ENCODE results near the gene TP53.

TP53 gene

GRCh38 chr17:7636163-7636562, 51.1 kb downstream of the TP53 start:
- DNase-seq (ENCODE audit: low read depth in 1 of 2, low spot score in 1 of 2): no peak
- H3K27me3 ChIP-seq (ENCODE audit: insufficient read depth, poor library complexity, severe bottlenecking): no peaks in the 10 kb centered on the region
- H3K27ac ChIP-seq (replicated peaks): no peak overlapping the region
- H3K4me3 ChIP-seq (replicated peaks; ENCODE audit: insufficient read depth, low read length): no peak overlapping the region
- TF ChIP-seq GABPA (IDR thresholded peaks at IDR 0.05; ENCODE audit: low read depth) (no peak), SPI1 (IDR thresholded peaks at IDR 0.05; ENCODE audit: borderline replicate concordance, low read depth) (no peak), POLR2AphosphoS5 (IDR thresholded peaks at IDR 0.05; ENCODE audit: low read depth) (no peak), REST (IDR thresholded peaks at IDR 0.05; ENCODE audit: insufficient replicate concordance, low read depth) (no peak), CTCF (IDR thresholded peaks at IDR 0.05; ENCODE audit: insufficient read depth, low read length) (no peak)

GRCh38 chr17:7634384-7634783, 52.9 kb downstream of the TP53 start:
- Histone ChIP-seq H3K4me3 (replicated peaks; ENCODE audit: insufficient read depth, low read length) (no peak overlapping the region), H3K27ac (replicated peaks) (no peak overlapping the region), H3K27me3 (ENCODE audit: insufficient read depth, poor library complexity, severe bottlenecking) (no peaks in the 10 kb centered on the region)
- TF ChIP-seq SPI1 (IDR thresholded peaks at IDR 0.05; ENCODE audit: borderline replicate concordance, low read depth) (no peak), CTCF (IDR thresholded peaks at IDR 0.05; ENCODE audit: insufficient read depth, low read length) (no peak), POLR2AphosphoS5 (IDR thresholded peaks at IDR 0.05; ENCODE audit: low read depth) (no peak), GABPA (IDR thresholded peaks at IDR 0.05; ENCODE audit: low read depth) (no peak), REST (IDR thresholded peaks at IDR 0.05; ENCODE audit: insufficient replicate concordance, low read depth) (no peak)
- no peak for DNase-seq (ENCODE audit: low read depth in 1 of 2, low spot score in 1 of 2)

- TF ChIP-seq POLR2AphosphoS5 (IDR thresholded peaks at IDR 0.05; ENCODE audit: low read depth) (no peak), CTCF (IDR thresholded peaks at IDR 0.05; ENCODE audit: insufficient read depth, low read length) (no peak), REST (IDR thresholded peaks at IDR 0.05; ENCODE audit: insufficient replicate concordance, low read depth) (no peak), SPI1 (IDR thresholded peaks at IDR 0.05; ENCODE audit: borderline replicate concordance, low read depth) (no peak), GABPA (IDR thresholded peaks at IDR 0.05; ENCODE audit: low read depth) (no peak)
- Histone ChIP-seq H3K27ac (replicated peaks) (no peak overlapping the region), H3K27me3 (ENCODE audit: insufficient read depth, poor library complexity, severe bottlenecking) (no peaks in the 10 kb centered on the region), H3K4me3 (replicated peaks; ENCODE audit: insufficient read depth, low read length) (no peak overlapping the region)
- DNase-seq (ENCODE audit: low read depth in 1 of 2, low spot score in 1 of 2): no peak
These were observed 54.2 kb downstream of the TP53 start for GRCh38 chr17:7633093-7633492.
